PC-3 (cell line): ENCODE data around the gene GRB2.
"Not testable (repeated sequence)": the region's sequence is repeated elsewhere in the genome, so short reads cannot be mapped to it uniquely, and the experiment has no call there.

ENCODE experiments used
- EZH2 ChIP-seq: fragments of 300-600 bp; sonication (generic); IDR thresholded peaks from one replicate; pipeline ENCODE4 v1.6.1; 2017; ENCODE audit warnings: antibody characterized with exemption, mild to moderate bottlenecking, low read length; ENCODE audit not compliant: unreplicated experiment
- TF ChIP-seq, protein P1 (sequence below): fragments of 300-600 bp; sonication (generic); conservative IDR thresholded peaks from 2 replicates; pipeline ENCODE4 v1.5.1; 2017; ENCODE audit warnings: antibody characterized with exemption, low read depth, mild to moderate bottlenecking, low read length

DNA sequence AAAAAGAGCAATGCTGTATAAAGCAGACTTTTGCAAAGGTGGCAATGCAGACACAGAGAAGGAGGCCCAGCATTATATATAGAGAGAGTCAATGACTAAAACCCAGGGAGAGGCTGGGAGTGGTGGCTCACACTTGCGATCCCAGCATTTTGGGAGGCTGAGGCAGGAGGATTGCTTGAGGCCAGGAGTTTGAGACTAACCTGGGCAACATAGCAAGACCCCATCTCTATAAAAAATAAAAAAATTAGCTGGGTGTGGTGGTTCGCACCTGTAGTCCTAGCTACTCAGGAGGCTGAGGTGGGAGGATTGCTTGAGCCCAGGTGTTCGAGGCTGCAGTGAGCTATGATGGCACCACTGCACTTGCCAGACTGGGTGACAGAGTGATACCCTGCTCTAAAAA lies 49.2 kb upstream of the GRB2 start:
- TF ChIP-seq, protein P1, sequence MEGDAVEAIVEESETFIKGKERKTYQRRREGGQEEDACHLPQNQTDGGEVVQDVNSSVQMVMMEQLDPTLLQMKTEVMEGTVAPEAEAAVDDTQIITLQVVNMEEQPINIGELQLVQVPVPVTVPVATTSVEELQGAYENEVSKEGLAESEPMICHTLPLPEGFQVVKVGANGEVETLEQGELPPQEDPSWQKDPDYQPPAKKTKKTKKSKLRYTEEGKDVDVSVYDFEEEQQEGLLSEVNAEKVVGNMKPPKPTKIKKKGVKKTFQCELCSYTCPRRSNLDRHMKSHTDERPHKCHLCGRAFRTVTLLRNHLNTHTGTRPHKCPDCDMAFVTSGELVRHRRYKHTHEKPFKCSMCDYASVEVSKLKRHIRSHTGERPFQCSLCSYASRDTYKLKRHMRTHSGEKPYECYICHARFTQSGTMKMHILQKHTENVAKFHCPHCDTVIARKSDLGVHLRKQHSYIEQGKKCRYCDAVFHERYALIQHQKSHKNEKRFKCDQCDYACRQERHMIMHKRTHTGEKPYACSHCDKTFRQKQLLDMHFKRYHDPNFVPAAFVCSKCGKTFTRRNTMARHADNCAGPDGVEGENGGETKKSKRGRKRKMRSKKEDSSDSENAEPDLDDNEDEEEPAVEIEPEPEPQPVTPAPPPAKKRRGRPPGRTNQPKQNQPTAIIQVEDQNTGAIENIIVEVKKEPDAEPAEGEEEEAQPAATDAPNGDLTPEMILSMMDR, result not testable (repeated sequence)
- not testable (repeated sequence) for TF ChIP-seq EZH2
